Left lung (tissue), 10 donors: ENCODE data around the gene MED6. TPM values are rescaled to one million over a fixed set of nuclear protein-coding genes. Genes with fewer than 3 reads are reported as not detected.

Experiments
- ATAC-seq: fragments of 200-7000 bp; cut with Tn5 transposase; one replicate; pipeline ENCODE4 v1.9.1; 2020; ENCODE audit warnings: moderate library complexity
- DNase-seq, 4 donors: peaks; one replicate each; pipeline ENCODE4 v3.0.0-alpha.2; 2013 to 2020
- H3K27ac ChIP-seq, 2 donors: fragments of 200-600 bp; sonication (generic) in 1 of 2; one replicate each; pipeline versions ENCODE4 v1.5.0 to v1.8.0; 2020 to 2021
- H3K27me3 ChIP-seq, 2 donors: fragments of 200-600 bp; sonication (generic) in 1 of 2; one replicate each; pipeline versions ENCODE4 v1.5.0 to v1.8.0; 2020 to 2021
- H3K36me3 ChIP-seq, 2 donors: fragments of 200-600 bp; sonication (generic) in 1 of 2; one replicate each; pipeline versions ENCODE4 v1.5.0 to v1.8.0; 2020 to 2021
- H3K4me1 ChIP-seq, 2 donors: fragments of 200-600 bp; one replicate each; pipeline ENCODE4 v1.8.0; 2021
- H3K4me3 ChIP-seq, 2 donors: fragments of 200-600 bp; sonication (generic) in 1 of 2; one replicate each; pipeline versions ENCODE4 v1.5.0 to v1.8.0; 2020 to 2021; ENCODE audit warnings: mild to moderate bottlenecking in 1 of 2
- H3K9me3 ChIP-seq, 2 donors: fragments of 200-600 bp; sonication (generic) in 1 of 2; one replicate each; pipeline versions ENCODE4 v1.5.0 to v1.8.0; 2020 to 2021
- intact Hi-C, 2 donors: fragments of 100-400 bp; cut with DNase I; formaldehyde crosslinking; loops; one replicate each; pipeline versions ENCODE4 v1.11.2 to v1.14.2; 2022
- polyA plus RNA-seq, 6 donors: library from polyadenylated mRNA; unstranded; fragments of 120-200 nt; gene quantifications; one replicate each; pipeline ENCODE4 v1.2.1, GENCODE V29; 2013; ENCODE audit not compliant: insufficient read length in 6 of 6
- total RNA-seq, 2 donors: library from RNA; stranded (reverse); fragmentation: NEBNext Ultra II Directional; extraction: Animal tissue kit (Norgen Biotek cat#: 25700); gene quantifications; one replicate each; pipeline ENCODE4 v1.2.1, GENCODE V29; 2021
- TF ChIP-seq, protein P1 (sequence below), 2 donors: fragments of 200-600 bp; sonication (generic) in 1 of 2; IDR thresholded peaks; one replicate each; pipeline versions ENCODE4 v1.5.0 to v1.8.0; 2021; ENCODE audit warnings: antibody characterized with exemption in 2 of 2
- donor health status: DM: no; HTN: yes; CAD: no.
- donor health status: DM: no; HTN: no; CAD: no.

MED6 gene
- total and polyA plus RNA-seq, 8 donors, result 23.2 to 50.9 (median 41.6) TPM

DNA sequence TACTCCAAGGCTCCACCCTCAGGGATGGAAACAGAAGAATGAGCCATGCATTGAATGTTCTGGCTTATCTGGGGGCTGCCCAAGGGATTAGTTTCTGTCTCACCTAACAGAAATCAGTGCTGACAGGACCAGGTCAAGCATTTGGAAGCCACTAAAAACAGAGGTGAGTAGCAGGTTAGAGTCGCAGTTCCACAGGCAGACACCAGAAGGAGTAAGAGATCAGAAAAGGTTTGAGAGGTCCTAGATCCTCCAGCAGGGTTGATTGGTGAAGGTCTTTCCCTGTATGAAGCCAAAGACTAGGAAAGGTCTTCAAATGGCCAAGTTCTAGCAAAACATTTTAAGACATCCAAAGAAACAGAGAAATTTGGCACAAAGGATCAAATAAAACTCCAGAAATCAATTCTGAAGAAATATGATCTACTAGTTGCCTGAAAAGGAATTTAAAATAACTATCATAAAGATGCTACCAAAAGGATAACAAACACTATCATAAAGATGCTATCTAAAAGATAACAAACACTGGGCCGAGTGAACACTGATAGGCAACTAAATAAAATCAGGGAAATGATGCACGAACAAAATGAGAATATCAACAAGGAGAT, 21.8 kb upstream of the MED6 start:
- intact Hi-C loops, result loop anchor here in 1 of 2 donors (10.0 kb wide), 1 partner anchor 93 kb away; no protein-coding TSS in a partner anchor
- Histone ChIP-seq H3K4me1 (no peaks in the 10 kb centered on the region), H3K4me3 (no peak overlapping the region), H3K9me3 (peaks cover 0 to 14% of the 10 kb centered on the region in 2 donors), H3K36me3 (no peaks in the 10 kb centered on the region), H3K27ac (no peak overlapping the region), H3K27me3 (peaks cover 0 to 1% of the 10 kb centered on the region in 2 donors)
- DNase-seq, result peak in 1 of 4 donors; percentile 32
- TF ChIP-seq, protein P1, sequence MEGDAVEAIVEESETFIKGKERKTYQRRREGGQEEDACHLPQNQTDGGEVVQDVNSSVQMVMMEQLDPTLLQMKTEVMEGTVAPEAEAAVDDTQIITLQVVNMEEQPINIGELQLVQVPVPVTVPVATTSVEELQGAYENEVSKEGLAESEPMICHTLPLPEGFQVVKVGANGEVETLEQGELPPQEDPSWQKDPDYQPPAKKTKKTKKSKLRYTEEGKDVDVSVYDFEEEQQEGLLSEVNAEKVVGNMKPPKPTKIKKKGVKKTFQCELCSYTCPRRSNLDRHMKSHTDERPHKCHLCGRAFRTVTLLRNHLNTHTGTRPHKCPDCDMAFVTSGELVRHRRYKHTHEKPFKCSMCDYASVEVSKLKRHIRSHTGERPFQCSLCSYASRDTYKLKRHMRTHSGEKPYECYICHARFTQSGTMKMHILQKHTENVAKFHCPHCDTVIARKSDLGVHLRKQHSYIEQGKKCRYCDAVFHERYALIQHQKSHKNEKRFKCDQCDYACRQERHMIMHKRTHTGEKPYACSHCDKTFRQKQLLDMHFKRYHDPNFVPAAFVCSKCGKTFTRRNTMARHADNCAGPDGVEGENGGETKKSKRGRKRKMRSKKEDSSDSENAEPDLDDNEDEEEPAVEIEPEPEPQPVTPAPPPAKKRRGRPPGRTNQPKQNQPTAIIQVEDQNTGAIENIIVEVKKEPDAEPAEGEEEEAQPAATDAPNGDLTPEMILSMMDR (IDR thresholded peaks at IDR 0.05), result peak; percentile 63 to 65
- ATAC-seq, result peak; percentile 93

DNA sequence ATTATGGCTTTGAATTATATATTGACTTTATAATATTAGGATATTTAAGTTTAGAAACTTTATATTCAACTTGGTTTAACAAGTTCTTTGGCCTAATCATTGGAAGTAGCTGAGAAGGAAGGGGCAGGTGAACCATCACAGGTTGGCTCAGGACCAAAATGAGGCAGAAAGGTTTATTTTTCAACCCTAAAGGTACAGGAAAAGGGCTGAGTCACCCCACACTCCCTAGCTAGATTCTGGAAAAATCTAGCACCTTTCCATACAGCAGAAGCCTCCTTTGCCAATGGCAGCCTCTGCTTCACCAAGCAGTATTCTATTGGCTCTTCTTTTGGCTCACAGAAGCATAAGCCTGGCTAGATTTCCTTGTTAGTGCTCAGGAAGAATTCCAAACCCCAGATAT, 19.3 kb upstream of the MED6 start:
- ATAC-seq, result no peak
- intact Hi-C loops, result loop anchor here in 1 of 2 donors (10.0 kb wide), 2 partner anchors 95 to 355 kb away; no protein-coding TSS in a partner anchor
- TF ChIP-seq, protein P1 (IDR thresholded peaks at IDR 0.05), result no peak
- Histone ChIP-seq H3K27ac (no peak overlapping the region), H3K4me3 (no peak overlapping the region), H3K36me3 (no peaks in the 10 kb centered on the region), H3K9me3 (no peaks in the 10 kb centered on the region), H3K27me3 (peaks cover 0 to 11% of the 10 kb centered on the region in 2 donors), H3K4me1 (no peaks in the 10 kb centered on the region)
- DNase-seq, result no peak

DNA sequence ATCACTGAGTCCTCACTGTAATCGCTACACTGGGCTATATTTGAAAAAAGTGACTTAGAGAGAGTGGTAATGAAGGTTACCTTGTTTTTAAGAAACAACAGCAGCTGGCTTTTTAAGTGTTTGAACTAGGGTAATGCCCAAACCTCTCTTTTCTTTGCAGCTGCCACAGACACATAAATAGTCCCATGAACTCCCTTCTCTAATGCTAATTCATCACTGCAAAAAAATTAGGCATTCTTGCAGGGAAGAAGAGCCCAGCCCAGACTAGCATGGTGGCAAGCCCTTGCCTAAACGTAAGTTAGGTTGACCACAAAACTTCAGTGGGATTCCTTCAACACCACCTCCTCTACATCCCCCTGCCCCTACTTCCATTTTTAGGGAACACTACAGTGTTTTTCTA, 17.9 kb upstream of the MED6 start:
- Histone ChIP-seq H3K27ac (no peak overlapping the region), H3K4me1 (no peaks in the 10 kb centered on the region), H3K27me3 (peaks cover 0 to 15% of the 10 kb centered on the region in 2 donors), H3K9me3 (no peaks in the 10 kb centered on the region), H3K4me3 (no peak overlapping the region), H3K36me3 (no peaks in the 10 kb centered on the region)
- TF ChIP-seq, protein P1 (IDR thresholded peaks at IDR 0.05), result no peak
- DNase-seq, result no peak
- intact Hi-C loops, result loop anchor here in 1 of 2 donors (10.0 kb wide), 1 partner anchor 356 kb away; no protein-coding TSS in a partner anchor
- ATAC-seq, result no peak

DNA sequence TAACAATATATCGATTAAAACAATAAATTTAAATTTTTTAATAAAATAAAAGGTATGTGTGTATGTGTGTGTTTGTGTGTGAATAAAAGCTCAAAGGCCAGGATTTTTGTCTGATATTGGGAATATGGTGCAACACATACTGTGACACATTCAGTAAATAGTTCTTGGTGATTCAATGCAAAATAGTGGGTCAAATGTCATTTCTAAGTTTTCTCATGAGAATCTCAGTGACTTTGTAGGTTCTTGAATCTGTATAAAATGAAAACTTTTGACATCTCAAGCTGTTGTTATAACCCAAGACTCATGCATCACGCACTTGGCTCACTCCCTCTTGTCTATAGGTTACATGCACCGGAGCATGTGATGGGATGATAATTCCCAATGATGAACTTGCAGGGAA, 16.2 kb upstream of the MED6 start:
- TF ChIP-seq, protein P1 (IDR thresholded peaks at IDR 0.05), result no peak
- Histone ChIP-seq H3K4me1 (no peaks in the 10 kb centered on the region), H3K4me3 (no peak overlapping the region), H3K36me3 (no peaks in the 10 kb centered on the region), H3K9me3 (no peaks in the 10 kb centered on the region), H3K27me3 (peaks cover 0 to 15% of the 10 kb centered on the region in 2 donors), H3K27ac (no peak overlapping the region)
- ATAC-seq, result no peak
- DNase-seq, result no peak
- intact Hi-C loops, result loop anchor here in 1 of 2 donors (10.0 kb wide), 1 partner anchor 358 kb away; no protein-coding TSS in a partner anchor

DNA sequence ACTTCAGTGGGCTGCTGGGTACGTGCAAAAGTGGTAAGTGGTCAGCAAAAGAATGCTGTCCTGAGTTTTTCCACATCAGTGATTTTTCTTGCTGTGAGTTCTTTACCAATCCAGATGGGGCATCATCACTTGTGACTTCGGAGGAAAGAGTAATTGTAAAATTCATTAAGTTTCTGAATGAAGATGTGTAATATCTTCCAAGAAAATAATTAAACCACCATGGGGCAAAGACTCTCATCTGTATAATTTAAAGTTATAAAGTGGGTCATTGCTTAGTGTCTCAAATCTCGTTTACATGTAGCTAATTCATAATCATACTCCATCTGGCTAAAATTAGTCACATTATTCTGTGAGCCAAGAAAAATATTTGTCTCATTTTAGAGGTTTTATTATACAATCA, 10.8 kb upstream of the MED6 start:
- H3K27ac ChIP-seq, result no peak overlapping the region
- no peaks in the 10 kb centered on the region for H3K36me3 ChIP-seq
- H3K4me3 ChIP-seq, result no peak overlapping the region
- DNase-seq (no peak), ATAC-seq (no peak)
- H3K4me1 ChIP-seq, result no peaks in the 10 kb centered on the region
- no peaks in the 10 kb centered on the region for H3K9me3 ChIP-seq
- peaks cover 0 to 30% of the 10 kb centered on the region in 2 donors for H3K27me3 ChIP-seq
- TF ChIP-seq, protein P1 (IDR thresholded peaks at IDR 0.05), result no peak
- intact Hi-C loops, result loop anchor here in 1 of 2 donors (10.0 kb wide), 1 partner anchor 364 kb away; no protein-coding TSS in a partner anchor
